ENCODE results near the gene MYADM.

The MYADM gene

GRCh38 chr19:53868892-53869804, 1.5 kb downstream of the MYADM start:
- Histone ChIP-seq H3K4me3 (ENCODE audit: low read depth, low read length) (peak overlapping the region; percentile 71), H3K36me3 (ENCODE audit: control insufficient read depth in 2 of 2, insufficient read depth in 1 of 2, low read length in 2 of 2) (peaks cover 0 to 9% of the 10 kb centered on the region in 2 experiments; a peak in 2 of 3 replicates), H3K4me1 (ENCODE audit: control insufficient read depth, insufficient read depth, low read length) (peaks cover 15% of the 10 kb centered on the region), H3K27ac (ENCODE audit: extremely low read depth, low read depth, low read length) (peak overlapping the region; percentile 78), H3K9me3 (ENCODE audit: control insufficient read depth, insufficient read depth, low read depth, low read length) (no peaks in the 10 kb centered on the region)
- ChIA-PET CTCF (interaction anchor here (0.6 to 1.2 kb wide), 6 partner anchors 15 to 1737 kb away, joined by 3 to 4 read pairs (median 4); no protein-coding TSS in a partner anchor), POLR2A (interaction anchor here (0.6 to 3.4 kb wide), 8 partner anchors 8 to 1220 kb away, joined by 3 to 39 read pairs (median 8); partner anchors contain the start of genes CNOT3 and PRKCG)
- peak; percentile 74; the same call in 1 of the 2 replicates for TF ChIP-seq ZNF561 (tag by site-specific recombination; IDR thresholded peaks at IDR 0.05; ENCODE audit: borderline replicate concordance)
- no peak for TF ChIP-seq ZNF302 (tag by site-specific recombination; IDR thresholded peaks at IDR 0.05; ENCODE audit: low read depth)
- TF ChIP-seq TSHZ1 (tag by site-specific recombination; IDR thresholded peaks at IDR 0.05; ENCODE audit: borderline replicate concordance) = no peak
- TF ChIP-seq FEZF1 (tag by site-specific recombination; IDR thresholded peaks at IDR 0.05) = no peak; the same call in 1 of the 2 replicates
- TF ChIP-seq AEBP2 (tag by site-specific recombination; IDR thresholded peaks at IDR 0.05; ENCODE audit: borderline replicate concordance) = no peak
- no peak for TF ChIP-seq ZNF571 (tag by site-specific recombination; IDR thresholded peaks at IDR 0.05)
- no peak for TF ChIP-seq ZNF513 (tag by site-specific recombination; IDR thresholded peaks at IDR 0.05)
- no peak for TF ChIP-seq SCRT1 (tag by site-specific recombination; IDR thresholded peaks at IDR 0.05; ENCODE audit: borderline replicate concordance)
- no peak for TF ChIP-seq MEIS1 (CRISPR knock-in tag; IDR thresholded peaks at IDR 0.05; ENCODE audit: borderline replicate concordance)
- 0 out of 2 replicates have a peak, but pooled peaks have one; percentile 12 for TF ChIP-seq IKZF3 (tag by site-specific recombination; IDR thresholded peaks at IDR 0.05)
- no peak for TF ChIP-seq PRDM6 (tag by site-specific recombination; IDR thresholded peaks at IDR 0.05)
- TF ChIP-seq ZNF280D (tag by site-specific recombination; IDR thresholded peaks at IDR 0.05) = no peak
- TF ChIP-seq ZIC2 (tag by site-specific recombination; IDR thresholded peaks at IDR 0.05) = peak; percentile 79
- peak; percentile 87 for TF ChIP-seq GLIS1 (tag by site-specific recombination; IDR thresholded peaks at IDR 0.05)
- TF ChIP-seq ZNF341 (tag by site-specific recombination; IDR thresholded peaks at IDR 0.05; ENCODE audit: low read depth) = no peak; the same call in 1 of the 2 replicates
- TF ChIP-seq ZNF23 (tag by site-specific recombination; IDR thresholded peaks at IDR 0.05; ENCODE audit: borderline replicate concordance) = no peak
- TF ChIP-seq ZNF16 (tag by site-specific recombination; IDR thresholded peaks at IDR 0.05; ENCODE audit: low read depth) = no peak
- TF ChIP-seq ZNF610 (tag by site-specific recombination; IDR thresholded peaks at IDR 0.05; ENCODE audit: borderline replicate concordance) = no peak
- TF ChIP-seq ZNF544 (tag by site-specific recombination; IDR thresholded peaks at IDR 0.05) = no peak
- TF ChIP-seq BCL11A (tag by site-specific recombination; IDR thresholded peaks at IDR 0.05; ENCODE audit: low read depth) = no peak
- no peak for TF ChIP-seq ZSCAN23 (tag by site-specific recombination; IDR thresholded peaks at IDR 0.05)
- peak; percentile 70; the same call in 1 of the 2 replicates for TF ChIP-seq ELK4 (IDR thresholded peaks at IDR 0.05; ENCODE audit: borderline replicate concordance, low read depth, low read length)
- TF ChIP-seq BCL11B (tag by site-specific recombination; IDR thresholded peaks at IDR 0.05; ENCODE audit: low read depth) = no peak
